ENCODE results near the gene ATP12A. TPM values are rescaled to one million over a fixed set of nuclear protein-coding genes. Genes with fewer than 3 reads are reported as not detected.

Gene ATP12A
- total and polyA plus RNA-seq, 4 experiments from 2014 or later = not detected

DNA sequence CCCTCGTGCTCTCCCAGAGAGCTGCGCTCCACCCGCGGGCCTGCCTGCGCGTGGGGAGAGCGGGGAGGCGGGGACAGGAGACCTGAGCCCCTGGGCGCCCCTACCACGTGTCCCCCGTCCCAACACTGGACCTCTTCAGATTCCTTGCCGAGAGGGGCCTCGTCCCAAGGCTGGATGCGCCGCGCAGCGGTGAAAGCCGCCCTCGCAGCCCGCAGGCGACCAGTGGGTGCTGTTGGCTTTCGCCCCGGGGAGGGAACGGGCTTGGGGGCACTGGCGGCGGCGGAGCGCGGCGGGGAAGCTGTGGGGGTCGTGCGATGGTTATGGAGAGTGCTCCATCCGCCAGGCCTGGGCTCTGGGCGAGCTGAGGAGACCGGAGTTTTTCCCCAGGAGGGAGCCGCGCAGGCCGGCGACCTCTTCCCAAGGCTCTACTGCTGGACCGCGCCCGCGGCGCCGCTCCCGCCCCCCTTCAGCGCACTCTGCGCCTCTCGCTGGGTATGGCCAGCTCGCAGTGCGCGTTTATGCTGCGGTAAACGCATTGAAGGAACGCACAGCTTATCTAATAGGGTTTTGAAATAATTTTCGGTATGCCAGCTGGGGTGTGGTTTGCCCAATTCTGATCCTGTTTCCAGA, 66.5 kb downstream of the ATP12A start:
- no peaks in the 10 kb centered on the region for H3K9me3 Mint-ChIP-seq
- Histone ChIP-seq H3K9me3 (ENCODE audit: control insufficient read depth in 1 of 2, low read length in 2 of 2) (no peaks in the 10 kb centered on the region), H3K27me3 (ENCODE audit: insufficient read depth, low read length) (no peaks in the 10 kb centered on the region), H3K36me3 (ENCODE audit: insufficient read depth, low read length) (no peaks in the 10 kb centered on the region), H3K4me1 (ENCODE audit: insufficient read depth, low read length) (no peaks in the 10 kb centered on the region), H3K27ac (ENCODE audit: low read depth, low read length) (no peak overlapping the region), H3K4me3 (ENCODE audit: low read length in 2 of 2) (no peak overlapping the region)
- ChIA-PET POLR2A (ENCODE audit: partially characterized antibody) (no interaction called here), CTCF (ENCODE audit: partially characterized antibody) (no interaction called here)
- H3K36me3 Mint-ChIP-seq = no peaks in the 10 kb centered on the region
- intact Hi-C loops (cut with micrococcal nuclease) = no loop called here
- peaks cover 31 to 35% of the 10 kb centered on the region in 2 donors for H3K27me3 Mint-ChIP-seq
- peak overlapping the region in 7 of 8 donors; percentile 42 to 80 (median 69) for H3K4me3 Mint-ChIP-seq
- peak in 1 of 5 donors; percentile 39 for DNase-seq
- H3K4me1 Mint-ChIP-seq = peaks cover 5 to 12% (median 9%) of the 10 kb centered on the region in 4 donors
- no peak overlapping the region for H3K27ac Mint-ChIP-seq

DNA sequence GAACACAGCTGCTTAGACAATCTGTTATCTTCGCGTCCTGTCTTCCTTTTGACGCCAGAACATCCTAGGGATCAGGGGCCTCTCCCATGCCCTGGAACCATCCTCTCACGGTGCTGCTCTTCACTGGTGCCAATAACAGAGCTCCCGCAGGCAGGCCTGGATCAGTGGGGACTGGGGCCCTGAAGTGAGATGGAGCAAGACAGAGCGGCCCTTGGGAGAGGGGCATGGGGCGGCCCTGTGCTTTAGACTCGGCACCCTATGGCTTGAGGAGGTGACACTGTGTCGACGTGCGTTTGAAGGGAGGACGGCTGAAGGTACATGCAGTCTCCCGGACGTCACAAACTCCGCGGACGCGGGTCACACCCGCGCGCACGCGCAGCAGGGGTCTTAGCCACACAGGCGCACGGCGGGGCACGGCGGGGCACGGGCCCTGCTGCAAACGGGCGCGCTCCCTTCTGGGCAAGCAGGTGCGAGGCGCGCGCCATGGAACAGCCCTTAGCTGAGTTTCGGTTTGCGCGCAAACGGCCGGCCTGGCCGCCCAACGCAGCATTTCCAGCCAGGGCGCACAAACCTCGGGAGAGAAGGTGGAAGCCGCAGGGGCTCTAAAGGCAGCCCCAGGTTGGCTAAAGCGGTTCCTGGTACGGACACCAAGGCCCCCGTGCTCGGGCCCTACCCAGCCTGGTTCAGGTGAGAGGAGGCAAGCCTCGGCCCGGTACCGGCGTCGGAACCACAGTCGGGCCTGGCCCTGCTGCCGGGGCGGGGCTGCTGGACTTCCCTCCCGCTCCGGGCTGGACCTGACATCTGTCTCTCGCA, 67.2 kb downstream of the ATP12A start:
- Histone ChIP-seq H3K27ac (ENCODE audit: low read depth, low read length) (no peak overlapping the region), H3K9me3 (ENCODE audit: control insufficient read depth in 1 of 2, low read length in 2 of 2) (no peaks in the 10 kb centered on the region), H3K27me3 (ENCODE audit: insufficient read depth, low read length) (no peaks in the 10 kb centered on the region), H3K4me1 (ENCODE audit: insufficient read depth, low read length) (no peaks in the 10 kb centered on the region), H3K36me3 (ENCODE audit: insufficient read depth, low read length) (no peaks in the 10 kb centered on the region), H3K4me3 (ENCODE audit: low read length in 2 of 2) (no peak overlapping the region)
- H3K27me3 Mint-ChIP-seq = peaks cover 32 to 38% of the 10 kb centered on the region in 2 donors
- no peak overlapping the region for H3K27ac Mint-ChIP-seq
- CTCF ChIA-PET (ENCODE audit: partially characterized antibody) = no interaction called here
- H3K36me3 Mint-ChIP-seq = no peaks in the 10 kb centered on the region
- peaks cover 5 to 12% (median 9%) of the 10 kb centered on the region in 4 donors for H3K4me1 Mint-ChIP-seq
- no peak for DNase-seq
- intact Hi-C loops (cut with micrococcal nuclease) = no loop called here
- POLR2A ChIA-PET (ENCODE audit: partially characterized antibody) = no interaction called here
- H3K4me3 Mint-ChIP-seq = peak overlapping the region; percentile 42 to 82 (median 66)
- H3K9me3 Mint-ChIP-seq = no peaks in the 10 kb centered on the region

- DNase-seq = no peak
- Histone ChIP-seq H3K4me1 (ENCODE audit: insufficient read depth, low read length) (no peaks in the 10 kb centered on the region), H3K9me3 (ENCODE audit: control insufficient read depth in 1 of 2, low read length in 2 of 2) (no peaks in the 10 kb centered on the region), H3K27me3 (ENCODE audit: insufficient read depth, low read length) (no peaks in the 10 kb centered on the region), H3K27ac (ENCODE audit: low read depth, low read length) (no peak overlapping the region), H3K4me3 (ENCODE audit: low read length in 2 of 2) (no peak overlapping the region), H3K36me3 (ENCODE audit: insufficient read depth, low read length) (no peaks in the 10 kb centered on the region)
- ChIA-PET CTCF (ENCODE audit: partially characterized antibody) (no interaction called here), POLR2A (ENCODE audit: partially characterized antibody) (no interaction called here)
- Mint-ChIP-seq H3K4me1 (peaks cover 5 to 12% (median 9%) of the 10 kb centered on the region in 4 donors), H3K9me3 (no peaks in the 10 kb centered on the region), H3K4me3 (peak overlapping the region in 7 of 8 donors; percentile 25 to 82 (median 55)), H3K27ac (no peak overlapping the region), H3K27me3 (peaks cover 32 to 38% of the 10 kb centered on the region in 2 donors), H3K36me3 (no peaks in the 10 kb centered on the region)
- intact Hi-C loops (cut with micrococcal nuclease) = no loop called here
Measured at GRCh38 chr13:24748061-24748400, 67.8 kb downstream of the ATP12A start.

DNA sequence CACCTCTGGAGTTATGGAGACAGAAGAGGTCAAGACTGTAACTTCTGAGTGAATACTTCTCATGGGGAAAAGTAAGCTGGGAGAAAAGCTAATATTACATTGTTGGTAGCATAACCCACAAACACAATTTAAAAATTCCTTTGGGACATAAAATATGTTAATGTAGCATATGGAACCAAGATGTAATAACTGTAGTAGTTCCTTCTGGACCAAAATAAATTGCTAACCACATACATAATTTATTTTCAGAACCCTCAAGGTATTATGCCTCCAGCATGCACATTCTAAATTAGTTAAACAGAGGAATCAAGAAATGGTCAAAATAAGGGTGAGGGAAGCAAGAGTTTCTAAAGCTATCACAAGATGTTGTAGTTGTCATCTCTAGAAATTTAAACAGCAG, 79.0 kb downstream of the ATP12A start:
- Histone ChIP-seq H3K9me3 (ENCODE audit: control insufficient read depth in 1 of 2, low read length in 2 of 2) (no peaks in the 10 kb centered on the region), H3K36me3 (ENCODE audit: insufficient read depth, low read length) (no peaks in the 10 kb centered on the region), H3K27me3 (ENCODE audit: insufficient read depth, low read length) (no peaks in the 10 kb centered on the region), H3K27ac (ENCODE audit: low read depth, low read length) (no peak overlapping the region), H3K4me3 (ENCODE audit: low read length in 2 of 2) (no peak overlapping the region), H3K4me1 (ENCODE audit: insufficient read depth, low read length) (no peaks in the 10 kb centered on the region)
- ChIA-PET POLR2A (ENCODE audit: partially characterized antibody) (no interaction called here), CTCF (ENCODE audit: partially characterized antibody) (no interaction called here)
- Mint-ChIP-seq H3K9me3 (no peaks in the 10 kb centered on the region), H3K4me1 (no peaks in the 10 kb centered on the region), H3K4me3 (no peak overlapping the region), H3K36me3 (no peaks in the 10 kb centered on the region), H3K27ac (no peak overlapping the region), H3K27me3 (peaks cover 6 to 20% of the 10 kb centered on the region in 2 donors)
- intact Hi-C loops (cut with micrococcal nuclease) = no loop called here
- no peak for DNase-seq

Other genes with a start within 250 kb of the ATP12A start
- 10 to 100 TPM; 90.0 to 92.9 TPM for gene PARP4, start 167.6 kb upstream of the ATP12A start, total RNA-seq
- 10 to 100 TPM; 51.0 to 65.3 TPM for gene PARP4, start 167.6 kb upstream of the ATP12A start, polyA plus RNA-seq
- gene RNF17, start 83.8 kb downstream of the ATP12A start, total RNA-seq = not detected
- under 1 TPM in 1 of 2 donors, not detected in 1; 0.84 TPM for gene RNF17, start 83.8 kb downstream of the ATP12A start, polyA plus RNA-seq